Cardiac muscle cell (in vitro differentiated cells and primary cell): ENCODE results near the gene ARMH3. TPM values are rescaled to one million over a fixed set of nuclear protein-coding genes. Genes with fewer than 3 reads are reported as not detected.

Source experiments
- DNase-seq, 2 donors: peaks; one replicate each; pipeline versions ENCODE4 v3.0.0 to v3.0.0-alpha.2; 2010 to 2017; ENCODE audit warnings: low read depth in 1 of 2, low spot score in 1 of 2
- H3K27ac ChIP-seq: fragments of 200-600 bp; sonication (generic); 2 replicates; pipeline ENCODE4 v1.5.1; 2016
- H3K27me3 ChIP-seq: fragments of 200-600 bp; sonication (generic); 2 replicates; pipeline ENCODE4 v1.6.0; 2016; ENCODE audit warnings: control low read depth
- H3K36me3 ChIP-seq: fragments of 200-600 bp; sonication (generic); 2 replicates; pipeline ENCODE4 v1.5.1; 2016; ENCODE audit warnings: control low read depth
- H3K4me1 ChIP-seq: fragments of 200-600 bp; sonication (generic); 2 replicates; pipeline ENCODE4 v1.8.1; 2017; ENCODE audit warnings: low read depth, mild to moderate bottlenecking, mixed run types
- H3K4me3 ChIP-seq: fragments of 200-600 bp; sonication (generic); 2 replicates; pipeline ENCODE4 v1.5.1; 2016; ENCODE audit warnings: mild to moderate bottlenecking
- H3K9me3 ChIP-seq: fragments of 200-600 bp; sonication (generic); 2 replicates; pipeline ENCODE4 v1.5.1; 2017; ENCODE audit warnings: low read depth, mild to moderate bottlenecking, control low read depth
- polyA plus RNA-seq: library from polyadenylated mRNA; unstranded; fragments of >200 nt; fragmentation: Nextera tagmentation; extraction: Ambion mirVana; gene quantifications from 2 replicates; pipeline ENCODE4 v1.2.1, GENCODE V29; 2016
- total RNA-seq: library from RNA; depleted of rRNA; stranded (reverse); fragments of >200 nt; gene quantifications from 2 replicates; pipeline ENCODE4 v1.2.3, GENCODE V29; 2016
- TF ChIP-seq, protein P1 (sequence below): IDR thresholded peaks from 2 replicates; pipeline ENCODE4 v1.5.1; 2012; ENCODE audit warnings: low read depth, mild to moderate bottlenecking, low read length

The ARMH3 gene
- total and polyA plus RNA-seq, 2 experiments from 2014 or later: 5.0 to 17.2 TPM

DNA sequence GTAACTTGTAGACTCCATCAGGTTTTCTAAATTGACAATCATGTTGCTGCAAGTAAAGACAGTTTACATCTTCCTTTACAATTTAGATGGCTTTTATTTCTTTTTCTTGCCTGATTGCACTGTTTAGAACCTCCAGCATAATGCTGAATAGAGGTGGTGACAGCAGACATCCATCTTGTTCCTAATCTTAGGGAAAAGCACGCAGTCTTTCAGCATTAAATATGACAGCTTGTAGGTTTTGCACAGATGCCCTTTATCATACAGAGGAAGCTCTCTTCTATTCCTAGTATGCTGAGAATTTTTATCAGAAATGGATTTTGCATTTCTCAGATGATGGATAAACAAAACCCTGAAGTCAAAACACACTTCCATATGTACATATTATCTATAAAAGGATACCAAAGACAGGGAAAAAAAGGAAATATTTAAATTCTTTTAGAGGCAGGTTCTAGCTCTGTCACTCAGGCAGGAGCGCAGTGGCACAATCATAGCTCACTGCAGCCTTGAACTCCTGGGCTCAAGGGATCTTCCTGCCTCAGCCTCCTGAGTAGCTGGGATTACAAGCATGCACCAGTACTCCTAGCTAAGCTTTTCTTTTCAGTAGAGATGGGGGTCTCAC lies 143.3 kb downstream of the ARMH3 start:
- Histone ChIP-seq H3K27me3 (no peaks in the 10 kb centered on the region), H3K27ac (no peak overlapping the region), H3K9me3 (no peaks in the 10 kb centered on the region), H3K36me3 (no peaks in the 10 kb centered on the region), H3K4me3 (no peak overlapping the region), H3K4me1 (no peaks in the 10 kb centered on the region)
- TF ChIP-seq, protein P1, sequence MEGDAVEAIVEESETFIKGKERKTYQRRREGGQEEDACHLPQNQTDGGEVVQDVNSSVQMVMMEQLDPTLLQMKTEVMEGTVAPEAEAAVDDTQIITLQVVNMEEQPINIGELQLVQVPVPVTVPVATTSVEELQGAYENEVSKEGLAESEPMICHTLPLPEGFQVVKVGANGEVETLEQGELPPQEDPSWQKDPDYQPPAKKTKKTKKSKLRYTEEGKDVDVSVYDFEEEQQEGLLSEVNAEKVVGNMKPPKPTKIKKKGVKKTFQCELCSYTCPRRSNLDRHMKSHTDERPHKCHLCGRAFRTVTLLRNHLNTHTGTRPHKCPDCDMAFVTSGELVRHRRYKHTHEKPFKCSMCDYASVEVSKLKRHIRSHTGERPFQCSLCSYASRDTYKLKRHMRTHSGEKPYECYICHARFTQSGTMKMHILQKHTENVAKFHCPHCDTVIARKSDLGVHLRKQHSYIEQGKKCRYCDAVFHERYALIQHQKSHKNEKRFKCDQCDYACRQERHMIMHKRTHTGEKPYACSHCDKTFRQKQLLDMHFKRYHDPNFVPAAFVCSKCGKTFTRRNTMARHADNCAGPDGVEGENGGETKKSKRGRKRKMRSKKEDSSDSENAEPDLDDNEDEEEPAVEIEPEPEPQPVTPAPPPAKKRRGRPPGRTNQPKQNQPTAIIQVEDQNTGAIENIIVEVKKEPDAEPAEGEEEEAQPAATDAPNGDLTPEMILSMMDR: no peak
- DNase-seq: no peak

DNA sequence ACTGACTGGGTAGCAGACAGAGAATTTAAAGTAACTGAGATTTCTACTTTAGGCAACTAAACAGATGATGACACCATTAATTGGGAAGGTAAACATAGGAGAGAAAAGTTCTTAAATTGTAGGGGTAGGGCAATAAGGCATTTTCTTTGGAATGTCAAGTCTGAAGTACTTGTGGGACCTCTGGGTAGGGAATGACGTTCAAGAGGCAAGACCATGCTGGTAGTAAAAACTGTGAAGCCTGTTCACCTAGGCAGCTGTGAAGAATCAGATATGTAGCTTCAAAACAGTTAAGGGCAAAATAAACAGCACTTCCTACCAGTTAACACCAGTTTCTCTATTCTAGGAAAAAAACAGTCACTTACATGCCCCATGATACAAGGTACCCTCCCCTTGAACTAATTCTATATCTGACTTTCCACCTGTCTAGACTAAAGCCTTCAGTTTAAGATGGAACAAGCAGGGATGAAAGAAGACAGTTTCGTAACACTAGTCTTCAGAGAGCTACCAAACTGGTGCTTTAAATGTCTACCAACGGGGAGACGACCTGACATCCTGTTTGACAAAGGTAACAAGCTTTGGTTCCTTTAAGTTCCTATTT lies 149.3 kb downstream of the ARMH3 start:
- peaks cover 5% of the 10 kb centered on the region for H3K4me1 ChIP-seq
- H3K27me3 ChIP-seq: no peaks in the 10 kb centered on the region
- no peaks in the 10 kb centered on the region for H3K9me3 ChIP-seq
- no peak overlapping the region for H3K4me3 ChIP-seq
- TF ChIP-seq, protein P1: no peak
- no peaks in the 10 kb centered on the region for H3K36me3 ChIP-seq
- H3K27ac ChIP-seq: no peak overlapping the region
- DNase-seq: no peak

DNA sequence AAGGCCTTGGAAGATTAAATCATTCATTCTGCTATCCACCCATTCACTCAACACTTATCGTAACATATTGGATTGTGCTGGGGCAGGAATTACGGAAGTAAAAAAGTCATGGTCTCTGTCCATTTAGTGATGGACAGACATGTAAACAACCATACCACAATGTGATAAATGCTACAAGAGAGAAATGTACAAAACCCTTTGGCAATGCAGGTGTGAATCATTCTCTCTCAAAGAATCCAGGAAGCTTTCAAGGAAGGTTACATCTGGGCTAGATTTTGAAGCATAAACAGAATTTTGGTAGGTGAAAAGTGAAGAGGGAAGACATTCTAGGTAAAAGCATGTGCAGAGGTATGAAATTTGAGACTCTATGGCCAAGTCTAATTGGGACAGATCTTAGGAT lies 150.7 kb downstream of the ARMH3 start:
- Histone ChIP-seq H3K36me3 (no peaks in the 10 kb centered on the region), H3K9me3 (no peaks in the 10 kb centered on the region), H3K27ac (no peak overlapping the region), H3K4me3 (no peak overlapping the region), H3K27me3 (no peaks in the 10 kb centered on the region), H3K4me1 (peaks cover 5% of the 10 kb centered on the region)
- no peak for DNase-seq
- TF ChIP-seq, protein P1: no peak

DNA sequence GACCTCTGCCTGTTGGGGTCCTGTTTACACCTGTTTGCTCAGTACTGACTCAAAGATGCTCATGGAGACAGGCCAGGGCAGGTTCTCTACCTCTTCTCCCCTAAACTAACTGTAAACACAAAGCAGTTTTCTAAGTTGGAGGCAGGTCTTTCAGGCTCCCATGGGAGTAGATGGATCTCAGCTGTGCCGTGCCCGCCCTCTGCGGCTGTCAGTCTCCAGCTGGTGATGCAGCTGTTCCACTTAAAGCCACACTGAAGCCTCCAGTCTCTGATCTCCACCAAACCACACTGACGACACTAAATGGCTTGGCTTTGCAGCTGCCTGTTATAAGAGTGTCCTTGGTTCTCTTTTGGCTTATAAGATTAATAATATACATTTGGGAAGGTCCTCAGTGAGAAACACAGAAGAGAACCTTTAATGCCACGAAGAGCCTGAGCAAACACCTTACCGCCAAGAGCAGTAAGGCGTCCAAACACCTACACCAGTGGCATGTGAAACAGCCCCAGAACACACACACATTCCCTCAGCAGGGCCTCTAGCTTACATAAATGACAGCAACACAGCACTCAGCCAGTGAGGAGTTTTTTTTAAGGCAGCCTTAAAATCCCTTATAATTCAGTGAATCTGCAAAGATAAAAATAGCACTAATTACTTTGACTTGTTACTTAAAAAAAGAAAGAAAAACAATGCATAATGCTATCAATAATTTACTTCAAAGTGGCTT lies 152.0 kb downstream of the ARMH3 start:
- Histone ChIP-seq H3K27ac (no peak overlapping the region), H3K4me3 (no peak overlapping the region), H3K9me3 (no peaks in the 10 kb centered on the region), H3K27me3 (no peaks in the 10 kb centered on the region), H3K4me1 (peaks cover 5% of the 10 kb centered on the region), H3K36me3 (no peaks in the 10 kb centered on the region)
- no peak for DNase-seq
- TF ChIP-seq, protein P1: no peak

DNA sequence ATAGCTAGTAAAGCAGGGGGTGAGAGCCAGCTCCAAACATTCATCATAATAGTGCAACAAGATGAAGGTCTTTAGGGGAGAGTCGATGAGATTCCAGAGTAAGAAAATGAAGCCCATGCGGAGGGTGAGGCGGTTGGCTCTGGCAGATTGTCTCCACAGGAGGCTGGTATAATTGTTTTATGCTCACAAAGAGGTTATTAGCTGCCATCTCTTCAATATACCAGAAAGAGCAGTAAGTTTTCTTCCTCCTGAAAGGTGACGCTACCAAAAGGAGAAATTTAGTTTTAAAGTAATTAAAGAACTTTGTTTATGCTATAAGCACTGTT lies 153.2 kb downstream of the ARMH3 start:
- no peak for DNase-seq
- Histone ChIP-seq H3K27ac (no peak overlapping the region), H3K4me1 (peaks cover 8% of the 10 kb centered on the region), H3K36me3 (no peaks in the 10 kb centered on the region), H3K4me3 (no peak overlapping the region), H3K9me3 (no peaks in the 10 kb centered on the region), H3K27me3 (no peaks in the 10 kb centered on the region)
- TF ChIP-seq, protein P1: no peak
